GM21825 (cell line): Measurements from ENCODE around the gene MEX3D.
A peak's percentile ranks its signal among the peaks of the same experiment; 100 is the strongest.
"Not testable (repeated sequence)": the region's sequence is repeated elsewhere in the genome, so short reads cannot be mapped to it uniquely, and the experiment has no call there.

ENCODE experiments used
- ATAC-seq: cut with Tn5 transposase; IDR thresholded peaks from one replicate; pipeline ENCODE4 v1.9.1; 2021; ENCODE audit warnings: mild to moderate bottlenecking, moderate library complexity; ENCODE audit not compliant: unreplicated experiment

The MEX3D gene

GRCh38 chr19:1522061-1522460 is 46.1 kb downstream of the MEX3D start:
- no peak for ATAC-seq

- no peak for ATAC-seq
Observed at GRCh38 chr19:1521636-1522035, 46.5 kb downstream of the MEX3D start.

DNA sequence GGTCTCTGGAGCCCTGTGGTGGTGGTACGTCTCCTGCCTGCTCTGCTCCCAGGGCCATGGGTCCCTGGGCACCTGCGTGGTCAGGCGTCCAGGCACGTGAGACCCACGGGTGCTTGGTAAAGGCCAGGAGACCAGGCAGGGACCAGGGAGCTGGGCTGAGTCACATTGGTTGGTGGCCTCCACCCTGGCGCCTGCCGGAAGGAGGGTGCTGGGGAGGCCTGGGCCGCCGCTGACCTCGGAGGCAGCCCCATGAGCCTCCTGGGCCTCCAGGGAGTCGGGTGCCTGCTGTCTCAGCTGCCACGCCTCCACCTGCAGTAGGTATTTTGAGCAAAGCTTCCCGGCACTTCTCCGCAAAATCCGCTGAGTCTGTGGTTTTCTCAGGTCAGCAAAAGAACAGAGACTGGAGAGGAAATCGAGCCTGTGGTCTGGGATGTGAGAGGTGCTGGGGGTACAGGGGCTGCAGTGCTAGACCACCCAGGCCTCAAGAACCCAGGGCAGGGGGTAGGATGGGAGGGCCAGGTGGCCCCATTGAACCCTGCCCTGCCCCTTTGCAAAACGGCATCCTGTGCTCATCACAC is 47.8 kb downstream of the MEX3D start:
- ATAC-seq, result no peak

DNA sequence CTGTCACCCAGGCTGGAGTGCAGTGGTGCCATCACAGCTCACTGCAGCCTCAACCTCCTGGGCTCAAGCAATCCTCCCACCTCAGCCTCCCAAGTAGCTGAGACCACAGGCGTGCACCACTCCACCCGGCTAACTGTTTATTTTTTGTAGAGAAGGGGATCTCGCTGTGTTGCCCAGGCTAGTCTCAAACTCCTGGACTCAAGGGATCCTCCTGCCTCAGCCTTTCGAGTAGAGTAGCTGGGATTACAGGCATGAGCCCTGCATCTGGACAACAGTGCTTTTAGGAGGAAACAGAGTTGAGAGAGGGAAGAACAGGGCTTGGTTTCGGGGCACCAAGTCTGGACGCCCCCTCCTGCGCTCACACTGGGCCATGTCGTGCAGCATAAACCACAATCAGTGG is 48.3 kb downstream of the MEX3D start:
- not testable (repeated sequence) for ATAC-seq

- no peak for ATAC-seq
Observed at GRCh38 chr19:1518471-1518870, 49.7 kb downstream of the MEX3D start.

GRCh38 chr19:1516395-1516753 is 51.8 kb downstream of the MEX3D start:
- no peak for ATAC-seq

- no peak for ATAC-seq
Observed at GRCh38 chr19:1514986-1515721, 53.0 kb downstream of the MEX3D start.

DNA sequence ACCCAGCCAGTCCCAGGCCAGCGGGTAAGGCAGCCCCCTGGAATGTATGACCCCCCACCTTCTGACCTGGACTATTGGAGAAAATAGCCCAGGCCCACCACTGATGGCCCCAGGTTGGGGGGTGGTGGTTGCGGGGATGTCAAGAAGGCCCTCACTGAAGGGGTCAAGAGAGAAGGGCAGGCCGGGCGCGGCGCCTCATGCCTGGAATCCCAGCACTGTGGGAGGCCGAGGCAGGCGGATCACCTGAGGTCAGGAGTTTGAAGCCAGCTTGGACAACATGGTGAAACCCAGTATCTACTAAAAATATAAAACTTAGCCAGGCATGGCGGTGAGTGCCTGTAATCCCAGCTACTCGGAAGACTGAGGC is 53.8 kb downstream of the MEX3D start:
- ATAC-seq, result no peak

DNA sequence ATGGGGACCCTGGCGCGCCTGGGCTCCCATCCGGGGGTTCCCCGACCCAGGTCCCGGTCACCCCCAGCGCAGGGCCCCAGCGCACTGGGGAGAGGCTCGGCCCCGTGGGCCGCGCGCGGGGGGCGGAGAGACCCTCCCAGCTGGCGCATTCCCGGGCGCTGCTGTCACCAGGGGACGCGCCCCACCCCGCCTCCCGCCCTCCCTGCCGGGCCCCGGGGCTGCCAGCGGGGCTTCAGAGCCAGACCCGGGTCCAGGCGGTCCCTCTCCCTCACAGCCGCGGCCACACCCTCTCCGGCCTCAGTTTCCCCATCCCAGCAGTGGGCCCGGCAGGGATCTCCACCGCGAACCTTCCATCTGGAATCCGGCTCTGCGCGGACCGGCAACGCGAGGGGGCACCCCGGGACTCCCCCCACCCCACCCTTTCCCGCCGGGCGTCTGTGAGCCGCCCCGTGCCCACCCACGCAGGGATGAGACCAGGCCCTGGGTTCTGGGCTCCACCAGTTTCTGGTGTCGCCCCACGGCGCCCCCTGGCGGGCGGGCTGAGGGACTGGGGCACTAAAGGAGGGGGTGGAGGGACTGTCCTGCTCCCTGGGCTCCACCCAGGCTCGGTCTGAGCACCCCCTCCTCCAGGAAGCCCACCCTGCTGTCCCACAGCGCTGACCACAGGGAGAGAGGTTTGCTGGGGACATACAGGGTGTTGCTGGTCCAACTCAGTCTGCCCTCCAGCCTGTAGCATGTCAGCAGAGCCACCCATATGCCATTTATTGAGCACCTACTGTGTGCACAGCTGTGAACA is 54.4 kb downstream of the MEX3D start:
- no peak for ATAC-seq

DNA sequence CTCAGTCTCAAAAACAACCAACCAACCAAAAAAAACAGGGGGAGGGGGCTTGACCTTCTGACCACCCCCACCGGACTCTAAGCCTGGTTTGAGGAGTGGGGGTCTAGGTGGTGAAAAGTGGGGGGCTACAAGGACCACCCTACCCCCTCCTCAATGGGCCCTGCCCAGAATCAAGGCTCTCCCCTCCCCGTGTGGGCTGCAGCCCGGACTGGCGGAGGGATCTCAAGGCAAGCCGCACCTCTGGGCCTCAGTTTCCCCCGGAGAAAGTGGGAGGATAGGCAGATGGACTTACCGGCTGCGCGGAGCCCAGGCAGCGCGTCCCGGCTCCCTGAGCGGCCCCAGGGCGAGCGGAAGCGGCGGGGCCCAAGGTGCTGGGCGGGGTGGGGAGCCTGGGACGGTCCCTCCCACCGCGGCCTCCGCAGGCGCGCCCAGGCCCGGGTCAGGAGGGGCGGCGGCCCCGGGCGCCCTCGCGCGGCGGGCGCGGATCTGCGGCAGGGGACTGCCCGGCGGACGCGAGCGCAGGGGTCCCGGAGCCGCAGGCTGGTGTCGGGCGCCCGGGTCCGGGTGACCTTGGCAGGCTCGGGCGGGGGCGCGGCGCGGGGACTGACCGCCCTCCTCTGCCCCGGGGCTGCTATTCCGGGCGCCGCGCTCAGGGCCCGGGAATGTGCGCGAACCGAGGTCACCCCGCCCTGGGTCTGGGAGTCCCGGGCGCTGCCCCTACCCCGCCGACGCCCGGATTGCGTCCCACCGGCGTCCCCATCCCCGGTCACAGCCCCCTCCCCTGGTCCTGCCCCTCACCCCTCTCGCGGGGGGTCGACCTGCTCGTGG is 55.2 kb downstream of the MEX3D start, which contains the start of gene ADAMTSL5:
Gene ADAMTSL5 (minus strand): TSS at position 349 of the 828 bp plus-strand sequence. CDS start 2,076 bp downstream, outside the sequence.
- ATAC-seq, result no peak

- no peak for ATAC-seq
Observed at GRCh38 chr19:1511318-1512317, 56.5 kb downstream of the MEX3D start.

- no peak for ATAC-seq
Observed at GRCh38 chr19:1510807-1511206, 57.3 kb downstream of the MEX3D start.

DNA sequence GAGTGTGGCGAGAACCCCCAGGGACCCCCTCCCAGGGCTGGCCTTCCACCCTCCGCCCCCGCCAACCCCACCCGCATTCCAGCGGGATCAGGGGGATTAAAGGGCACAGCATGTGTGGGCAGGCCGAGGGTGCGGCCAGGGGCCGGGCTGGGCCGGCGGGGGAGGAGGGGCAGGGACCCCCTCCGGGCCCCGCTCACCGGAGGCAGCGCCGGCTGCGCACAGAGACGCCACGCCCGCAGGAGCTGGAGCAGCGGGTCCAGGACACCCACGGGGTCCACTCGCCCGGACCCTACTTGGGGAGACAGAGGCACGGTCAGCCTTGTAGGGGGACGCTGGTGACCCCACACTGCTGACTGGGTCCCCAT is 57.7 kb downstream of the MEX3D start:
- no peak for ATAC-seq

- no peak for ATAC-seq
Observed at GRCh38 chr19:1509602-1510441, 58.3 kb downstream of the MEX3D start.

DNA sequence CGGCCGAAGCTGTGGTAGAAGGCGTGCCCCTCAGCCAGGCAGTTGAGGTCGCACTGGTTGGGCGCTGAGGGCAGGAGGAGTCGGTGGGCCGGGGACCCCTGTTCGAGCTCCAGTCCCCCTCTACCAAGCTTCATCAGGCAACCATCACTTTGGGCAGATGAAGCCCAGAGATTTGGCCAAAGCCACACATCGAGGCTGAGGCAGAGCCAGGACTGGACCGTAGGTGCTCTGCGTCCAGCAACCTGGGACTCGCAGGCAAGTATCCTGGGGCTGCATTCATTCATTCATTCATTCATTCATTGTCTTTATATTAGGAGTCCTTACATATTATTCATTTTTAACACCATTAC is 59.6 kb downstream of the MEX3D start:
- ATAC-seq, result no peak

DNA sequence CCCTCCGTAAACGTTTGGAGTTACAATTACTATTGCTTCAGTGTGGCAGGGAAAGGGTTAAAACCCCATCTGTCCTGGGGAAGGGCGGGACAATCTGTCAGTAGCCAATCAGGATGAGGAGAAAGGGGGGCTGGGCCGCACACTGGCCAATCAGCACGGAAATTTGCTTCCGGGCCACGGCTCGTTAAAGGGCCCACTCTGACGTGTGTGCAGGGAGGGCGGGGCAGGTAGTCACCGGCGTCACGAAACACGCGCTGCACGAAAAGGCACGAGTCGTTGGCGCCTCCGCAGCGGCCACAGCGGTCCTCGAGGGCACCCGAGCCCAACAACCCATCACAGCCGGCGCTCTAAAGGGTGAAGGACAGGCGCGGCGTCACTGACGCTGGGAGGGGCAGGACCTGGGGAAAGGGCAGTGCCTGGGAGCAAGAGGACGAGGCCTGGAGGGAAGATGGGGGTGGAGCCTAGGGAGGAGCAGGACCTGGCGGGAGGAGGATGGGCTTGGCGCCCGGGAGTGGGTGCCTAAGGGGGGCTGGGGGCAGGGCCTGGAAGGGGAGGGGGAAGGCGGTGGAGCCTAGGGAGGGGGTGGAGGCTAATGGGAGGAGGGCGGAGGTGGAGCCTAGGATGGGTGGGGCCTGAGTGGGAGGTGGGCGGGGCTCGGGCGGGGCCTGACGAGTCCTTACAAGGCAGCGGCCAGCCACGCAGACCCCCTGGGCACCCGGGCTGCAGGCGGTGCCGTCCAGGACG is 60.2 kb downstream of the MEX3D start:
- peak; percentile 45 for ATAC-seq

GRCh38 chr19:1507192-1507660 is 60.9 kb downstream of the MEX3D start:
- ATAC-seq, result no peak
